OCI-LY7 (cell line): Measurements from ENCODE around the gene STX11. TPM values are rescaled to one million over a fixed set of nuclear protein-coding genes. Genes with fewer than 3 reads are reported as not detected.
A peak's percentile ranks its signal among the peaks of the same experiment; 100 is the strongest.

Experiments used
- BruUV-seq: library from RNA; stranded (reverse); fragments of 400-500 nt; replicated peaks from 2 replicates; lab custom pipeline; 2021; lab: Mats Ljungman, UMichigan
- CTCF ChIA-PET: fragments of 300-600 bp; sonication (Branson Sonifier 250); formaldehyde crosslinking; loops from one replicate; lab custom pipeline; 2022; ENCODE audit warnings: antibody characterized with exemption; ENCODE audit not compliant: unreplicated experiment; lab: Charles Lee
- POLR2A ChIA-PET: fragments of 300-600 bp; sonication (Branson Sonifier 250); formaldehyde crosslinking; loops from one replicate; lab custom pipeline; 2022; ENCODE audit warnings: antibody characterized with exemption; lab: Charles Lee
- DNase-seq: peaks from one replicate; pipeline ENCODE4 v3.0.0-alpha.2; 2015; ENCODE audit warnings: low spot score
- H2AFZ ChIP-seq: fragments of 200-600 bp; sonication (generic), shearing (Covaris generic); 2 replicates; pipeline ENCODE4 v1.6.1; 2014; ENCODE audit warnings: mild to moderate bottlenecking, antibody characterized with exemption, low read length, moderate library complexity
- H3K27ac ChIP-seq: fragments of 200-600 bp; sonication (generic); 2 replicates; pipeline ENCODE4 v1.5.1; 2014; ENCODE audit warnings: mixed run types, low read depth, mild to moderate bottlenecking, moderate library complexity, low read length, inconsistent platforms; ENCODE audit not compliant: poor library complexity, severe bottlenecking
- H3K36me3 ChIP-seq: fragments of 200-600 bp; sonication (generic); 2 replicates; pipeline ENCODE4 v1.6.1; 2014; ENCODE audit warnings: mild to moderate bottlenecking, antibody characterized with exemption, low read length, moderate library complexity, mixed read lengths; ENCODE audit not compliant: insufficient read depth
- H3K4me1 ChIP-seq: fragments of 200-600 bp; sonication (generic); 2 replicates; pipeline ENCODE4 v1.5.1; 2014; ENCODE audit warnings: mild to moderate bottlenecking, low read length; ENCODE audit not compliant: insufficient read depth, poor library complexity, severe bottlenecking
- H3K4me2 ChIP-seq: fragments of 200-600 bp; sonication (generic); 2 replicates; pipeline ENCODE4 v1.6.1; 2014; ENCODE audit warnings: mild to moderate bottlenecking, low read length
- H3K4me3 ChIP-seq: fragments of 200-600 bp; sonication (generic); 2 replicates; pipeline ENCODE4 v1.5.1; 2014; ENCODE audit warnings: mild to moderate bottlenecking, low read depth, low read length; ENCODE audit not compliant: poor library complexity, severe bottlenecking
- H3K79me2 ChIP-seq: fragments of 200-600 bp; sonication (generic); 2 replicates; pipeline ENCODE4 v1.6.1; 2016; ENCODE audit warnings: low read depth, mild to moderate bottlenecking, low read length, moderate library complexity, mixed read lengths; ENCODE audit not compliant: insufficient read depth
- H3K9me2 ChIP-seq: fragments of 200-600 bp; sonication (generic); 2 replicates; pipeline ENCODE4 v1.6.1; 2016; ENCODE audit warnings: mild to moderate bottlenecking, low read length, mixed read lengths; ENCODE audit not compliant: insufficient read depth
- H3K9me3 ChIP-seq: fragments of 200-600 bp; sonication (generic); 2 replicates; pipeline ENCODE4 v1.6.1; 2014; ENCODE audit warnings: mild to moderate bottlenecking, mixed run types, low read length, mixed read lengths
- H4K20me1 ChIP-seq: fragments of 200-600 bp; sonication (generic); 2 replicates; pipeline ENCODE4 v1.6.1; 2014; ENCODE audit warnings: mild to moderate bottlenecking, antibody characterized with exemption, low read length, moderate library complexity, mixed read lengths; ENCODE audit not compliant: insufficient read depth
- CTCF ChIP-seq: fragments of 200-600 bp; sonication (generic); conservative IDR thresholded peaks from 2 replicates; pipeline ENCODE4 v1.5.1; 2014; ENCODE audit warnings: mild to moderate bottlenecking, antibody characterized with exemption, low read length, moderate library complexity, mixed read lengths
- EZH2phosphoT487 ChIP-seq: fragments of 200-600 bp; sonication (generic); IDR thresholded peaks from 2 replicates; pipeline ENCODE4 v1.6.1; 2018; ENCODE audit warnings: low read depth, borderline replicate concordance, mild to moderate bottlenecking, mixed run types, antibody characterized with exemption, low read length, moderate library complexity, mixed read lengths
- intact Hi-C: fragments of 100-400 bp; cut with micrococcal nuclease; formaldehyde crosslinking; loops from one replicate; pipeline ENCODE4 v1.10.0; 2022; ENCODE audit not compliant: unreplicated experiment
- total RNA-seq, 2 experiments: library from RNA; depleted of rRNA in 1 of 2; stranded (reverse); fragments of >200 nt in 1 of 2; shearing (Covaris generic) in 1 of 2; gene quantifications; 2 replicates each; pipeline ENCODE4 v1.2.3, GENCODE V29; 2014 to 2022

STX11 gene
- total RNA-seq, 2 experiments from 2014 or later, result 0.16 to 1.1 TPM

DNA sequence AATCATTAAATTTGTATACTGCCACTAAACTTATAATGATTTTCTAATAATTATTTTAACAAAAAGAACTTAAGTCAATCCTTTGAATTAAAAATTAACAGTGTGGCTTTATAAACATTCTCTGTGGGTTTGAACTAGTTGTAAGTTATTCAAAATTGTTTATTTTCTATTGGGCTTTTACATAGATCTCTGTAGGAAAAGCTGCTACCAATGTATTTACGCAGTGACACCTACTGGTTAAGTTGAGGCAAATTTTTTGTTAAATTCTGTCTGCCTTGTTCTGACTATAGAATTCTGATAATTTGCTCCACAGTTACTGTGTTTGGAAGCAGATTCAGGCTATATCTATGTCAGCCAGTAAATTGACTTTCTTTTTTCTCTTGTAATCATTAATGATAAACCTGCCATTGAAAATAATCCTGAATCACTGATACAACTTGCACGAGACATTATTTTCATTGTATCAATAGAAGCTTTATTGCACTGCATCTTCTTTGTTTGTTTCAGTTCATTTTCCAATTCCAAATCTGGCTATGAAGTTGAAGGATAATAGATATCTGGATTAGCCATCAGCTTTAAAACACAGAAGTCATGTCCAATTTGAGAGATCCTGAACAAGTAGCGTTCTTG lies 68.9 kb downstream of the STX11 start:
- TF ChIP-seq EZH2phosphoT487 (no peak), CTCF (peak; percentile 86)
- intact Hi-C loops, result loop anchor here (5.0 to 10.0 kb wide), 5 partner anchors 123 to 1586 kb away; partner anchors contain the start of genes EPM2A and LTV1
- no peak overlapping the region for H3K4me2 ChIP-seq
- ChIA-PET POLR2A (interaction anchor here (0.6 kb wide), 1 partner anchor 29 kb away, joined by 5 read pairs; no protein-coding TSS in a partner anchor), CTCF (no interaction called here)
- H2AFZ ChIP-seq, result no peak overlapping the region
- no peaks in the 10 kb centered on the region for H4K20me1 ChIP-seq
- DNase-seq, result peak; percentile 69
- peaks cover 17% of the 10 kb centered on the region for H3K4me1 ChIP-seq
- H3K79me2 ChIP-seq, result no peaks in the 10 kb centered on the region
- no peaks in the 10 kb centered on the region for H3K36me3 ChIP-seq
- H3K27ac ChIP-seq, result no peak overlapping the region
- no peaks in the 10 kb centered on the region for H3K9me2 ChIP-seq
- no TSS peak for BruUV-seq
- no peaks in the 10 kb centered on the region for H3K9me3 ChIP-seq
- no peak overlapping the region for H3K4me3 ChIP-seq

DNA sequence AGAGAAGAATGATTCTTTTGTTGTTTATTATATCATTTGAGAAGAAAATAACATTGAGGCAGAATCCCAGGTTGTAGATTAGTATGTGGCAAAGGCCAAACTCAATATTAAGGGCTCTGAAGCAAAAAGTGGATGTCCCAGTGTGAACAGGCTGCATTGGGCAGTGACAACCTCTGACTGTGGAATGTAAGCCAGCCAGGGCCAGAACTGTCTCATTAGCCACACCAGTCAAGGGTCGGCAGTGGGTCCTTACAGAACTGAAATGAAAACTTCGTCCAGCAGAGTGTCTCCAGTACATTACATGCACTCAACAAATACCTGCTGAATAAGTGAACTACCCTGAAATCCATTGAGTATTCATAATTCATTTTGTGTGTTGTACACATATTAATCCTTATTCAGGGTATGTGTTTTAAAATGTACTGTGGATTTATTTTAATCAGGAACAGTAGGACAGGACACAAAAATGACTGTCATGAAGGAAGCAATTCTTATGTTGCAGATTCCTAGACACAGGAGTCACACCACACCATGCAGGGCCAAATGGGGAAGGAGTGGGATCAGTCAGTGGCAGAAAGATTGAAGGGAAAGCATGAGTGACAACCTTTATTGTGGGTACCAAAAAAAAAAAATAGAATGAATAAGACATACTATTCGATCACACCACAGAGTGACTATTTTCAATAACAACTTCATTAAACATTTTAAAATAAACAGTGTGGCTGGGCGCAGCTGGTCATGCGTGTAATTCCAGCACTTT lies 69.9 kb downstream of the STX11 start:
- ChIA-PET POLR2A (interaction anchor here (0.6 kb wide), 1 partner anchor 244 kb away, joined by 6 read pairs; no protein-coding TSS in a partner anchor), CTCF (no interaction called here)
- DNase-seq, result no peak
- Histone ChIP-seq H3K4me2 (no peak overlapping the region), H3K9me2 (no peaks in the 10 kb centered on the region), H3K4me3 (no peak overlapping the region), H4K20me1 (no peaks in the 10 kb centered on the region), H3K4me1 (peaks cover 14% of the 10 kb centered on the region), H3K9me3 (no peaks in the 10 kb centered on the region), H3K27ac (no peak overlapping the region), H2AFZ (no peak overlapping the region), H3K36me3 (no peaks in the 10 kb centered on the region), H3K79me2 (no peaks in the 10 kb centered on the region)
- intact Hi-C loops, result no loop called here
- TF ChIP-seq CTCF, result no peak
- no peak for TF ChIP-seq EZH2phosphoT487
- no TSS peak for BruUV-seq
